ENCODE measurements around the gene TASOR.

DNA sequence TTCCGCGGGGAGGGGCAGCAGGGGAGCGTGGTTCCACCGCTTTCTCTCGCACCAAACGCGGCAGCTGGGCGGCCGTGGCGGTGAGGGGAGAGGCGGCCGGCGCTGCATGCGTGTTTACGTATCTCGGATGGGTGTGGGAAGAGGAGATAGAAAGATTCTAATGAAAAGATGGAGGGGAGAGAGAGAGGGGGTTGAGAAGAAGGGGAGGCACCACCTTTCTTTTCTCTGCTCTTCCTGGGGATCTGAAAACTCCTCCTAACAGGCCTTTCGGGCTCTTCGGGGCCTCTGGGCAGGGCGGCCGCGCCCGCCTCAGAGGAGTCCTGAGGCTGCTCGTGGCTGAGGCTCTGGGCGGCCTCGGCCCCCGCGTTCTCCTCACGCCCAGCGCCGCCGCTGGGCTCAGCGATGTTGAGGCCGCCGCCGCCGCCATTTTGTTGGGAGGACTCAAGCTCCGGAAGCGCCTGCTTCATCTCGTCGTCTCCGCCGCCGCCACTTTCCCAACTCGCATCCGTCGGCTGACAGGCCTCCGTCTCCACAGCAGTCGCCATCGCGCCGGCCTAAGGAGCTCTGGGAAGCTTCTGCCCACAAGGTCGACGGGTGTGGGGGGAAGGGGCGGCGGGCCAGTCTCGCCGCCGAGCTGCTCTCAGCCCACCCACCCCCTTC lies 473 bp downstream of the TASOR start:
- TF ChIP-seq, protein P1, sequence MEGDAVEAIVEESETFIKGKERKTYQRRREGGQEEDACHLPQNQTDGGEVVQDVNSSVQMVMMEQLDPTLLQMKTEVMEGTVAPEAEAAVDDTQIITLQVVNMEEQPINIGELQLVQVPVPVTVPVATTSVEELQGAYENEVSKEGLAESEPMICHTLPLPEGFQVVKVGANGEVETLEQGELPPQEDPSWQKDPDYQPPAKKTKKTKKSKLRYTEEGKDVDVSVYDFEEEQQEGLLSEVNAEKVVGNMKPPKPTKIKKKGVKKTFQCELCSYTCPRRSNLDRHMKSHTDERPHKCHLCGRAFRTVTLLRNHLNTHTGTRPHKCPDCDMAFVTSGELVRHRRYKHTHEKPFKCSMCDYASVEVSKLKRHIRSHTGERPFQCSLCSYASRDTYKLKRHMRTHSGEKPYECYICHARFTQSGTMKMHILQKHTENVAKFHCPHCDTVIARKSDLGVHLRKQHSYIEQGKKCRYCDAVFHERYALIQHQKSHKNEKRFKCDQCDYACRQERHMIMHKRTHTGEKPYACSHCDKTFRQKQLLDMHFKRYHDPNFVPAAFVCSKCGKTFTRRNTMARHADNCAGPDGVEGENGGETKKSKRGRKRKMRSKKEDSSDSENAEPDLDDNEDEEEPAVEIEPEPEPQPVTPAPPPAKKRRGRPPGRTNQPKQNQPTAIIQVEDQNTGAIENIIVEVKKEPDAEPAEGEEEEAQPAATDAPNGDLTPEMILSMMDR (IDR thresholded peaks at IDR 0.05; ENCODE audit: low read depth, low read length, poor library complexity, severe bottlenecking): no peak
- no peak for TF ChIP-seq EZH2phosphoT487 (IDR thresholded peaks at IDR 0.05; ENCODE audit: borderline replicate concordance, low read length)

All from DOHH2 (cell line).